HTR-8/SVneo (cell line): ENCODE results near the gene DPF3.
"Not testable (repeated sequence)": the region's sequence is repeated elsewhere in the genome, so short reads cannot be mapped to it uniquely, and the experiment has no call there.

ENCODE experiments used
- DNase-seq: peaks from one replicate; pipeline ENCODE4 v3.0.0; 2011; ENCODE audit warnings: low spot score, mixed read lengths; ENCODE audit not compliant: insufficient read length
- FAIRE-seq: peaks from 2 replicates; lab custom pipeline; 2011; peaks lifted over from hg19 to GRCh38; lab: Jason Lieb, UNC

Gene DPF3

DNA sequence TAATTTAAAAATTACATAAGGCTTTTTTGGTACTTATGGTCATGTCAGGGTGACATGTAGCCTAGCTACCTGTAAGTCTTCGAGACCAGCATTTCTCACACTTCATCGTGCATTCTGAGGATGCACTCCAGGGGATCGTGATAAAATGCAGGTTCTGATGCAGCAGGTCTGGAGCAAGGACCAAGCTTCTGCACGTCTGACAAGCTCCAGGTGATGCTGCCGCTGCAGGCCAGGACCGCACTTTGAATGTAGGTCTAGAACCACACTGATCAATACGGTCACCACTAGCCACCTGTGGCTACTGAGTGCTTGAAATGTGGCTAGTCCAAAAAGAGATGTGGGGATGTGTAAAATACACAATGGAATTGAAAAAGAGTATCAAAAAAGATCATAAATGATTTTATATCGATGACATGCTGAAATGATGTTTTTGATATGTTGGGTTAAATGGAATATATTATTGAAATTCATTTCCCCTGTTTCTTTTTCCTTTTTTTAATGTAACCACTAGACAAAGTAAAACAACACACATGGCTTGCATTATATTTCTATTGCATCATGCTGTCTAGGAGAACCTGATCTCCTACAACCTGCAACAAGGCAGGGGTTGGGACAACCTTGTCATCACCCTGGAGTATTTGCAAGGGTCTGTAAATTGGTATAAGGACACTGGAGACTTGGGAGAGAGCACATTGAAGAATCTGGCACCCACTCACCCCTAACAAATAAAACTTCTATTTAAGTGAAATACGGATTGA is 142.4 kb downstream of the DPF3 start:
- FAIRE-seq (peak; percentile 74), DNase-seq (no peak)

DNA sequence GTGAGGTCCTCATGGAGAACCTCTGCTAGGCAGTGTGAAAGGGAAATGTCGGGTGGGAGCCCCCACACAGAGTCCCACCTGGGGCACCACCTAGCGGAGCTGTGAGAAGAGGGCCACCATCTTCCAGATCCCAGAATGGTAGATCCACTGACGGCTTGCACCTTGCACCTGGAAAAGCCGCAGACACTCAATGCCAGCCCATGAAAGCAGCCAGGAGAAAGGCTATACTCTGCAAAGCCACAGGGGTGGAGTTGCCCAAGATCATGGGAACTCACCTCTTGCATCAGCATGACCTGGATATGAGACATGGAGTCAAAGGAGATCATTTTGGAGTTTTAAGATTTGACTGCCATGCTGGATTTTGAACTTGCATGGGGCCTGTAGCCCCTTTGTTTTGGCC is 145.0 kb downstream of the DPF3 start:
- FAIRE-seq, DNase-seq: not testable (repeated sequence)

- DNase-seq (no peak), FAIRE-seq (no peak)
Measured at GRCh38 chr14:72747652-72748051, 146.2 kb downstream of the DPF3 start.

GRCh38 chr14:72745991-72746980 is 147.6 kb downstream of the DPF3 start:
- peak; percentile 91 for FAIRE-seq
- no peak for DNase-seq

DNA sequence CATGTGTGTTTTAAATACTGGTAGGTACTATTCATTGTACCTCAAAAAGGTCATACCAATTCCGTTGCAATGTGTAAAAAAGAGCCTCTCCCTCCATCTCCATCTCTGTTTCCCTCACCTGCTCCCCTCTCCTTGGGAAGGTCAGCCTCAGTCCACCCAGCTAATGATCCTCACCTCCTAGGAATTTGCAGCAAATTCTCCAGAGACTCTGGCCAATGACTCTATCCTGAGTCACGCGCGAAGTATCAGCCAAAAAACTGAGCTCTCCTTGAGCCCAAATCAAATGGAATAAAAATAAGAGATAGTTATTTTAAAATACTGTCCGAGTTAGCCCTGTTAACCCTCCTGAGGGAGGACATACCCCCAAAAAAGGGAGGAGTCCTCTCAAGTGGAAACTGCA is 148.4 kb downstream of the DPF3 start:
- DNase-seq = peak; percentile 74
- peak; percentile 95 for FAIRE-seq

- FAIRE-seq = no peak
- DNase-seq = no peak
Measured at GRCh38 chr14:72744416-72745120, 149.3 kb downstream of the DPF3 start.

DNA sequence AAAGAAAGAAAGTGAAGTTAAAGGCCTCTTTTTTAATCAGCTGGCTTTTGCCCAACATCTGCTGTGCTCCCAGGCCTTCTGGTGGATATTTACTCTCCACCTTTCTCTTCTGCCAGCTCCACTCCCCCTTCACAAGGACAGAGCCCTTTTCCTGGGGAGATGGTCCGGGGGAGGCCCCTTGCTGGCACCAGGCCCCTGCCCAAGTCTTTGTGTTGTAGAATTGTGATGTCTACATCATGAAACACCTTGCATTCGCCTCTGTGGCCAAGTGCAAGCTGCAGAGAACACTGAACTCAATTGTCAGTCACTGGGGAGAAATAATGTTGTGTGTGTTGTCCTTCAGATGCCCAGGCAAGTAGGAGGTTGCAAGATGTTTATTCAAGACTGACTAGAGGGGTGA is 150.3 kb downstream of the DPF3 start:
- FAIRE-seq = peak; percentile 84
- no peak for DNase-seq

DNA sequence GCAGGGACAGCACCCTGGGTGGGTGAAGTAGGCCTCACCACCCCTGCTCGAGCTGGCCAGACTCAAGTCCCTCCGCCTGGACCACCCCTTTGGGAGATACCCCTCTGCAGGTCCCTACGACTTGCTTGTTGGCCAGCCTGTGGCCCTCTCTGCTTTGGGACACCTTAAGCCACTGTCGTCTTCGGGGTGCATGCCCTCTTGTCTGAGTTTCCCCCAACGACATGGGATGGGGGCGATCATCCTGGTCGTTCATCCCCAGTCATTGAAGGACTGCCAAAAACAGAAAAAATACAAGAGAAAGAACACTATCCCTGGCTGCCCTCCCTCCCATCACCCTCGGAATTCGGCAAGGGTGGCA is 151.1 kb downstream of the DPF3 start:
- FAIRE-seq (no peak), DNase-seq (no peak)

DNA sequence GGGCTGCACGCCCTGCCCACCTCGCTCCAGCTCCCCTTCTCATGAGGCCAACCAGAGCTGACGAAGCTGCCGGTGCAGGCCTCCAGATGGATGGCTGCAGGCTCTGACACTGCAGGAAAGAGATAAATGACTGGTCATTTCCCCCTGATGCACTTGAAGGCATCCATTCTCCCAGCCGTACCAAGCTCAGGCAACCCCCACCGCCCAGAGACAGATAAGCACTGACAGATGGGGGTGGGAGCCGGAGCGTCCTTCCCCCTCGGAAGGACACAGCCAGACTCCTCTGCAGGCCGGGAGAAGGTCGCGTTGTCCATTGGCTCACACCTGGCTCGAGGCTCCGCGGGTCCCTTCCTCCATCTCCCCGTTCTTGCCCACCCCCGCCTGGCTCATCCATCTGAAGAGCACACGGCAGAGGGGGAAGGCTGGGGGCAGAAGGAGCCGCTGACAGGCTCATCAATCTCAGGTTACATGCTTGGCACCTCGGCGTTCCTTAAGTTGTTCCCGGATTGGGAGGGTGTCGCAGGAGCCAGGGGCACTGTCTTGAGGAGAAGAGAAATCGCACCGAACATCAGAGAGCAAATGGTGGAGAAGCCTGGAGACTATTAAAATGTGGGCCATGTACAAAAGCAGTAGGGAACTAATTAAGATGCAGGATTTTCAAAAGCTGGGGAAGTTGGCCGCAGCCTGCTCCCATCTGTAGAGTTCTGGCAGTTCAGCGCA is 151.6 kb downstream of the DPF3 start:
- no peak for FAIRE-seq

GRCh38 chr14:72741826-72742117 is 152.1 kb downstream of the DPF3 start:
- FAIRE-seq (no peak), DNase-seq (no peak)

More for the DNA sequence above, 151.6 kb downstream of the DPF3 start:
- no peak for DNase-seq

- DNase-seq (no peak), FAIRE-seq (peak; percentile 90)
Measured at GRCh38 chr14:72740966-72741825, 152.7 kb downstream of the DPF3 start.

GRCh38 chr14:72740504-72740961 is 153.4 kb downstream of the DPF3 start:
- no peak for DNase-seq
- FAIRE-seq = no peak

- FAIRE-seq = peak; percentile 91
Measured at GRCh38 chr14:72739446-72740405, 154.2 kb downstream of the DPF3 start.

GRCh38 chr14:72738161-72738611 is 155.7 kb downstream of the DPF3 start:
- peak; percentile 84 for FAIRE-seq

More at GRCh38 chr14:72739446-72740405, 154.2 kb downstream of the DPF3 start:
- DNase-seq = no peak

GRCh38 chr14:72737560-72737943 is 156.3 kb downstream of the DPF3 start:
- DNase-seq (no peak), FAIRE-seq (no peak)

More at GRCh38 chr14:72738161-72738611, 155.7 kb downstream of the DPF3 start:
- DNase-seq = no peak

DNA sequence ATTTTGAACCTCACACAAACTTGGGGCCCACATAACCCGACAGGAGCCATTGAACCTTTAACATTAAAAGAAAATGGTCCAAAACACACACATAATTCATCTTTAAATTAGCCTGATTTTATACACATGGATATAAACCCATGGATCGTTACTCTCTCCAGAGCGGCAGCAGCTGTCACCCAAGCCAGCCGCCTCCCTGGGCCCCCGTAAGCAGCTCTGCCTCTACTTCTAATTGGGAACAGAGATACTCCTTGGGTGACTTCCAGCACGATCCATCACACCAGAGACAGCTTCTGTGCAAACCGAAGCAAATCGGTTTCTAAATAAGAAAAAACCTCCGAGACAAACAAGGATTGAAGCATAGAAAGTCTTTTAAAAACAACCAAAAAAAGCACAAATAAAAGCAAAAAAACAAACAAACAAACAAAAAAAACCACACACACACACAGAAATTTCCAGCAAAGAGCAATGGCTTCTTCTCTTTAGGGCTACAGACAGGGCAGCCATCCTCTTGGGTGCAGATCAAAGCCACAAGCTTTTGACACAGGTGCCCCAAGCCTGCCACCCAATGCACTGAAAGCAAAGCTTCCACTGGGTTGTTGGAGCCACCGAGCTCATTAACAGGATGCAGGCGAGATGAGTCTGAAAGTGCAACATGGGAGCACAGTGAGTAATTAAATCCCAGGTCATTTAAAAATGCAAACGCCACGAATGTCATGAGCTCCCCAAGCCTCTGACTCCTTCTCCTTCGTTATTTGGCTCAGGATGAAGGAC is 156.9 kb downstream of the DPF3 start:
- no peak for DNase-seq
- peak; percentile 69 for FAIRE-seq

- DNase-seq = peak; percentile 59
Measured at GRCh38 chr14:72736308-72736707, 157.6 kb downstream of the DPF3 start.

More at GRCh38 chr14:72736308-72736707, 157.6 kb downstream of the DPF3 start:
- peak; percentile 98 for FAIRE-seq
